SW 1271 (cell line): ENCODE results near the gene SDR39U1.

Experiments used
- DNase-seq, 2 experiments: peaks; one replicate each; lab custom pipeline; 2025; lab: John Stamatoyannopoulos, UW

Gene SDR39U1

GRCh38 chr14:24429395-24430142, 13.0 kb downstream of the SDR39U1 start, which contains the start of the genes CBLN3 and KHNYN:
CBLN3 (minus strand) TSS chr14:24429668; CDS start chr14:24429054, 614 bp downstream.
KHNYN (plus strand) TSS chr14:24429954; CDS start chr14:24430731, 777 bp downstream.
- DNase-seq, result peak; percentile 65 to 86

- no peak for DNase-seq
Observed at GRCh38 chr14:24428628-24429394, 13.8 kb downstream of the SDR39U1 start.

GRCh38 chr14:24427537-24428508, 14.8 kb downstream of the SDR39U1 start:
- DNase-seq, result no peak

- no peak for DNase-seq
Observed at GRCh38 chr14:24426912-24427536, 15.6 kb downstream of the SDR39U1 start.

DNA sequence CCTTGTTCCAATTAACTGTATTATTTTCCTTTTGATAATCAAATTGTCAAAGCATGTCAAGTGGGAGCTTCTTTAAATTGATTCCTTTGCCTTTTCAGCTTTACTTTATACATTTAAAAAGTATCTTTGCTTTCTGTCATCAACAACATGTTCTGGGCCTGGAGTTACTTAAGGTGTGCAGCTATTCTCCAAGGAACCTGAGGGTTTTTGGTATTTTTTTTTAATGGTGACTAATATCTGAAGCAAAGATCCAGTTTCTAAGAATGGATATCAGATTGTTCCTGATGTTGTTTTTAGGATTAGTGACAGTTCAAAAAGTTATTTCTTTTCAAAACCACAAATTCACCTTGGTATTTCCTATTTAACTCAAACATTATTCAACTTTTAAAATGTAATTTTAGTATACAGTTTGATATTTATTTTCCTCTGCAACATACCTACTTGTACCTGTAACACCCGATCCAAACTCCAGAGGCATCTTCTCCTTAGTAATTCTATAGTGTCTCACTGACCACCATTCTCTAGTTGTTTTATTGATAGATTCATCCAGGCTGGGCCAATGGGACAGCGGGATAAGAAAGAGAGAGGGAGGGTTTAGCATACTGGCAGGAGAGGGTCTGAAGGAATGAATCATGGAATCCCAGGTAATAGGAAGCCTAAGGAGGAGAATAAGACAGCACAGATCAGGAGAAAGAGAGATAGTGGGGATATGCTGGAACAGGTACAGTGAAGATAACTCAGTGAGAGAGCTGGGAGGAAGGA, 16.2 kb downstream of the SDR39U1 start:
- DNase-seq, result no peak

DNA sequence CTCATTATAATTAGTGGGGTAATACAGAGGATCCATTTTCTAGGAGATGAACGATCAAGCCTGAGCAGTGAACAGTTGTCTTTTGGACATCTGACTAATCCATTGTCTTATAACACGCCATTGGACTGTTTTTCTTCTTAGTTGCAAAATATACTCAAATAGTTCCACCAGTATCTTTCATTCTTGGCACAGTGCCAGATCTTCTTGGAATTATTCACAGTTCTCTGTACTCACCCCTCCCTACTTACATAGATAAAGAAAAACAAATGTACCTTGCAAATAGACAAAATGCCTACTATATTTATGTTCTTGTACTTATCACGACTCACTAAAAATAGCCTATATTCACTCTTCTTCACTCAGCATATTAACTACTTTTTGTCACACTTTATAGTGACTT, 16.9 kb downstream of the SDR39U1 start:
- DNase-seq, result no peak

DNA sequence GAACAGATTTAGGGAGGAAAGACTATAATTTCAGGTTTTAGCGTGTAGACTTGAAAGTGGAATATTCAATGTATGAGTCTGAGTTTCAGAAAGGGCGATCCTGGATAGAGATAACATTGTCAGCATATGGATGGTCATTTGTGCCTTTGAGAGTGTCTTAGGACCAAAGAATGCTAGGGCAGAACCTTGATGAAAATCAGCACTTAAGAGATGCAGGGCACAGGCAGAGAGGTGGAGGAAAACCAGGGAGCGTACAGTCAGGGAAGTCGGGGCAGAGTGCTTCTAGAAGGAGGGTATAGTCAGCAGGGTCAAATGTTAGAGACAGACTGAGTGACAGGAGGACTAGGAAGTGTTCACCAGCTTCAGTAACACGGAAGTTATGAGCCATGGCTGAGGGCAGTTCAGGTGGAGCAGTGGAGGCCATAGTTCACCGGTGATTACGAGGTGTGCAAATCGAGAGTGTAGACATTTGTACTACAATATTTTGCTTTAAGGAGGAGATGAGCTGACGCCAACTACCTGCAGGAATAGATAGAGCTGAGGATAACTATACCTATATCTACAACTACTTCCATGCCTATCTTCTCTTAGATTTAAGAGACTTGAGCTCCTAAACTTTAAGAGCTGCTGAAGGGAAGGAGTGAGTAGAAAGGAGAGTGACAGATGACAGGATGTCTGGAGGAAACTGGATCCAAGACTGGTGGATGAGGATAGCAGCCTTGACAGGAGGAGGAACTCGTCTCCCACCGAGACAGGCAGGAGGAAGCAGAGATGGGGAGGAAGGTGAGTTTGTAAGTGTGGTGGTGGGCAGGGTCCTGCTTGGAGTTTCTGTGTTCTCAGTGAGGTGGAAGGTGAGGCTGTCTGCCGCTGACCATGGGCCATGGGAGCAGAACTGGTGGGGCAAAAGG, 19.6 kb downstream of the SDR39U1 start:
- DNase-seq, result no peak

DNA sequence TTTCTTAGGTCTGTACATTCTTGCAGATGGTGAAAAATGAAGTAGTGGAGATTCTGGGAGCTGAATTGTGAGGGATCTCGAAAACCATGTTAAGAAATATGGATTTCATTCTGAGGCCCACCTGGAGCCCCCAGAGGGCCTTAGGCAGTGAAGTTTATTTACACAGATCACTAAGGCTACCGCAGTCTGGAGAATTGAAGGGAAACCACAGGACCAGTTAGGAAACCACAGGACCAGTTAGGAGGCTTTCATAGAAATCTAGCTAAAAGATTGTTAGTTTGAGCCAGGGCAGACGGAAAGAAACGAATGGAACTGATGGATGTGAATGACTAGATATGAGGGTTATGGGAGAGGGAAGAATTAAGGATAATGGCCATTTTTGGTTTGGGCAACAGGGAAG, 20.3 kb downstream of the SDR39U1 start:
- no peak for DNase-seq

DNA sequence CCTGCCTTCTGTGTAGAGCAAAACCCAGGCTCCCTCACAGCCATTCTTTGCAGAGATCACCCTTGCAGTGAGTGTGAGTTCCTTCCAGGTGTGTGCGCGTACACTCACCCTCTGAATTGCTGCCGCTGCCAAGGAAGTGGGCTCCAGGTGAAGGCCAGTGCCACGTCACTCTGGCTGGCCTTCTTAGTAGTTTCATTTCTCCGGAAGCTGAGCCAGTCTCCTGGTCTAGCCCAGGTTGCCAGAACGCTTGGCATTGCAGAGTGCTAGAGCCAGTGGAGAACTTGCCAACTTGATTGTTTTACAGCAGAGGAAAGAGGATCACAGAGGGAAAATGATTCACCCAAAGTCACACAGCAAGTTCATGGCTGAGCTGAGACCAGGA, 24.1 kb downstream of the SDR39U1 start:
- DNase-seq, result no peak

DNA sequence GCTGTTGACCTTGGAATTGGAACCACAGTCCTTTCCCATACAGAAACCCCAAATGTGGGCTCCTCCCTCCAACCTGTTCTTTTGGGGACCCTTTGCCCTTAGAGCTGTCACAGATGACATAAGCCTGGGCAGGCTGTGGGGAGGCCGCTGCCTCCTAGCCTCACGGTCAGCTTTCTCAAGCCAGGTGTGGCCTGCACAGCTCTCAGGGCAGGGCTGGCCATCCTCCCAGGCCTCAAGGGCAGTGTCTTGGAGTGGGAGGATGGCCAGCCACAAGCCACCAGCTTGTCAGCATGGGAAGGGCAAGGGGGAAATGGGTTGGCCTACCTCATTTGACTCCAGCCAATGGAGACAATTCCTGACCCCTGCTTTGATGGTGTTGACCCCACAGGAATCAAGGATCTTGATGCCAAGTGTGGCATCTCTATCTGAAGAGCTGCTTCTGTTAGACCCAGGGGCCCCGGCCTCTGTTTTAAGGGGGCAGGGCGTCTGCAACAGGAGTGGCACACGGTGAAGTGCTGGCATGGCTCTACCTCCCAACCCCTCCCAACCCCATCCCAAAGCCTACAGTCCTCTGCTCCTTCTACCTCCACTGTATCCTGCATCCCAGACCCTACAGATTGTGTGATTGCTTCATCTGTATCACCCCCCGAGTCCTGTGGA, 24.6 kb downstream of the SDR39U1 start:
- no peak for DNase-seq

- no peak for DNase-seq
Observed at GRCh38 chr14:24416932-24417619, 25.5 kb downstream of the SDR39U1 start.

- DNase-seq, result no peak
Observed at GRCh38 chr14:24416254-24416931, 26.2 kb downstream of the SDR39U1 start.

- no peak for DNase-seq
Observed at GRCh38 chr14:24415421-24416253, 26.9 kb downstream of the SDR39U1 start.

- DNase-seq, result no peak
Observed at GRCh38 chr14:24414732-24415420, 27.7 kb downstream of the SDR39U1 start.

GRCh38 chr14:24414077-24414476, 28.5 kb downstream of the SDR39U1 start:
- no peak for DNase-seq
